AG10803 (cell line): ENCODE data around the gene CLSTN2.

ENCODE experiments used
- DNase-seq: peaks from one replicate; pipeline ENCODE4 v3.0.0; 2010; ENCODE audit warnings: low read depth
- H3K4me3 ChIP-seq: 2 replicates; pipeline ENCODE4 v1.5.1; 2011; ENCODE audit warnings: mild to moderate bottlenecking, low read length, control low read depth
- CTCF ChIP-seq: conservative IDR thresholded peaks from 2 replicates; pipeline ENCODE4 v1.5.1; 2011; ENCODE audit warnings: mild to moderate bottlenecking, low read length, control low read depth, inconsistent platforms

The CLSTN2 gene

GRCh38 chr3:140449413-140450256 is 514.6 kb downstream of the CLSTN2 start:
- no peak for DNase-seq
- no peak for TF ChIP-seq CTCF
- no peak overlapping the region for H3K4me3 ChIP-seq

DNA sequence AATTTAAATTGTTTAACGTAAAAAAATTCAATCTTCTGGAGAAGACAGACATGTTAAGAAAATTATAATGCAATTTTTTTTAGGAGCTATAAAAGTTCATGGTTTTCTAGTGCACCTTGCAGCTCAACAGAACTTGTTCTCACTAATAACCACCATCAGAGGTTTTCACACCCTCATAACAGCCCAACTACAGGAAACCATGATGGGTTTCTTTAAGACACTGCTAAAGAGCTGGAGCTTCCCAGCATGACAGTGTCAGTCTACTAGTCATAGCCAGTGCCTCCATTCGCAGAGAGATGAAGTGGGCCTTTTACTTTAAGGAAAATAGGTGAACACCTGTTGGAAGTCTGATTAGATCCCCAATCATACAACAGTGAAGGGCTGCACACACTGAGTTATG is 518.8 kb downstream of the CLSTN2 start:
- no peak overlapping the region for H3K4me3 ChIP-seq
- no peak for DNase-seq
- no peak for TF ChIP-seq CTCF

DNA sequence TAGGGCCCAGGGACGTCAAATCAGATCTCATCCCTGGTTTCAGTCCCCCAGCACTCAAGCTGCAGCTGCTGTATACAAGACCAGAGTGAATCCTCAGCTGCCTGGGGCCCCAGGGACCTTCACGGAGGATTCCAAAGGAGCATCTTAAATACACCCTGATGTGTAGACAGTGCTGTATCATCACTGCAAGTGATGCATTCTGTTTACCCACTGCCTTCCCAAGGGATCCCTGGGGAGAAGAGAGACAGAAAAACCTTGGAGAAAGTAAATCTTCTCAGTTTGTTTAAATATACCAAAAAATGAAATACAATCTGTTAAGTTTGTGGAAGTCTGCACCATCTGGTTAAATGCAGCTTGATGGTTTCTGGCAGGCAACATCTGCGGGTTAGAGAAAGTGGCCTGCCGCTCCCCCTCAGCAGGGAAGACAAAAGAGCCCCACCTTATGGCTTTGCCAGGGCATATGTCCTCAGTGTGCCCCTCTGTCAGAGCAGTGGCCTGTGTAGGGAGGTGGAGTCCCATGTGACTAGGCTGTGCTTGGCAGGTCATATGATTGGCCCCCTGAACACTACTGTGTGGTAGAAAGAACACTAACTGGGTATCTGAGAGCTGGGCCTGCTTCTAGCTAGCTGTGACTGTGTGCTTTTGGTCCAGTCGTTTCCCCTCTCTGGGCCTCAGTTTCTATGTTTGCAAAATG is 520.7 kb downstream of the CLSTN2 start:
- no peak for TF ChIP-seq CTCF
- DNase-seq: no peak
- H3K4me3 ChIP-seq: no peak overlapping the region

GRCh38 chr3:140456974-140457373 is 522.0 kb downstream of the CLSTN2 start:
- no peak for DNase-seq
- no peak overlapping the region for H3K4me3 ChIP-seq

DNA sequence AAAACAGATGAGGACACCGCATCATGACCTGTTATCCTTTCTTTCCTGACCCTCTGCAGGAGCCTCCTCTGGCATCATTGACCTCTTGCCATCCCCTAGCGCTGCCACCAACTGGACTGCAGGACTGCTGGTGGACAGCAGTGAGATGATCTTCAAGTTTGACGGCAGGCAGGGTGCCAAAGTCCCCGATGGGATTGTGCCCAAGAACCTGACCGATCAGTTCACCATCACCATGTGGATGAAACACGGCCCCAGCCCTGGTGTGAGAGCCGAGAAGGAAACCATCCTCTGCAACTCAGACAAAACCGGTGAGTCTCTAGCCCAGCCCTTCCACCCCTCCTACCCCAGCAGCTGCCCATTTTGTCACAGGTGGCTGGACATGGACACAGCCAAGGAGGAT is 524.5 kb downstream of the CLSTN2 start:
- no peak for DNase-seq
- TF ChIP-seq CTCF: no peak
- H3K4me3 ChIP-seq: no peak overlapping the region

More at GRCh38 chr3:140456974-140457373, 522.0 kb downstream of the CLSTN2 start:
- no peak for TF ChIP-seq CTCF

DNA sequence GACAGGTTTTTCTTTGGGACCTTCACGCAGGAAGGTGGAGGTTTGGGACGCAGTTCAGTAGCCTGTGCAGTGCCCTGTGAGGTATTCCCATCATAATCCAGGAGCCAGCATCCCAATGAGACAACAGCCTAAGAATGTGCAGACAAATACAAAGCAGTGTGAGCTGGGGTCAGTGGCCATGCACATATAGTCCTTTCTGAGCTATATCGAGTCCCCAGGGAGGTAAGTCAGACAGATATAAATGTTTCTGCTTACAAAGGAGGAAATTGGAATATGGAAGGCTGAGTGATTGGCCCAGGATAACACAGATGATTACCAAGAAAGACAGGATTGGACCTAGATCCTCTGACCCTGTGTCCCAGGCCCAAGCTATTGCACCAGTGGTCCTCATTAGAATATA is 526.3 kb downstream of the CLSTN2 start:
- H3K4me3 ChIP-seq: no peak overlapping the region
- no peak for TF ChIP-seq CTCF
- no peak for DNase-seq

GRCh38 chr3:140463355-140463754 is 528.4 kb downstream of the CLSTN2 start:
- no peak for DNase-seq
- no peak overlapping the region for H3K4me3 ChIP-seq
- no peak for TF ChIP-seq CTCF
